AG04449 (cell line): ENCODE data around the gene VIPAS39.

ENCODE experiments used
- CTCF ChIA-PET: fragments of 350-600 bp; formaldehyde crosslinking; extraction: SDS; loops from one replicate; lab custom pipeline; 2021; ENCODE audit warnings: antibody characterized with exemption; lab: Yijun Ruan, JAX
- POLR2A ChIA-PET: fragments of 400-600, 350-600 bp; formaldehyde crosslinking; extraction: SDS; loops from one replicate; lab custom pipeline; 2020; ENCODE audit warnings: antibody characterized with exemption, inconsistent platforms; lab: Yijun Ruan, JAX
- DNase-seq: peaks from one replicate; pipeline ENCODE4 v3.0.0-alpha.2; 2010; ENCODE audit warnings: low read depth, low spot score
- H3K4me3 ChIP-seq: 2 replicates; pipeline ENCODE4 v1.5.1; 2011; ENCODE audit warnings: low read depth, mild to moderate bottlenecking, control low read depth, low read length
- TF ChIP-seq, protein P1 (sequence below): IDR thresholded peaks from one replicate; pipeline ENCODE4 v1.5.1; 2011; ENCODE audit warnings: mild to moderate bottlenecking, moderate library complexity, low read length, control low read depth, inconsistent platforms; ENCODE audit not compliant: insufficient read depth; ENCODE audit errors: missing control alignments

The VIPAS39 gene

DNA sequence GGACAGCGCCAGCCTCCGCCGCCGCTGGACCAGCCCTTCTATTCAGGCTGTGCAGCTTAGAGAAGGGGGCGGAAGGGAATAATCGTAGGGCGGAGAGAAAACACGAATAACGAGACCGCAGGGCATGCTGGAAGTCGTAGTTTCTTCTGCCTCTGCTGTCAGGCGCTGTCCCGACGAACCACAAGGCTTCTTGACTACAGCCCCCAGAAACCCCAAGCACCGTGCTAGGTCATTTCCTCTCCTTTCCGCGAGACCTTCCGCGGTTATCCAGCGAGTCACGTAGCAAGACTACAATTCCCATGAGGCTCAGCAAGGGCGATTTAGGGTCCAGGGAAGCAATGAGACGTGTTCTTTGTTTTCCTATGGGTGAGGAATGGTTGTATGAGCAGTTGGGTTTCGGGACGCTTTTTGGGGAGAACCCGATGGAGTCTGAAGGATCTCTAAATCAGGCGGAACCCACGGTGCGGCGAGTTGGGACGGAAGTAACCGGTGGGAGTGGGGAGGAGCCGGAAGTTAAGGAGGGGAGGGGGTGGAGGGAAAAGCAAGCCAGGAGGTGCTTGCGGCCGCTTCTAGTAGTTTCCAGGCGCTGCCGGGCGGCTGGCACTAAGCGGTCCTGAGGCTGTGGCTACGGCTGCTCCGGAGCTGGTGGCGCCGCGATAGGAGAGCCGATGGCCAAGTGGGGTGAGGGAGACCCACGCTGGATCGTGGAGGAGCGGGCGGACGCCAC, at the start of gene VIPAS39, which contains the start of gene AHSA1:
TSS of gene VIPAS39 (minus strand) at position 80 of the 727 bp plus-strand sequence. CDS start 3,499 bp downstream, outside the sequence.
TSS of gene AHSA1 (plus strand) at position 572 of the 727 bp plus-strand sequence. CDS start at position 669, 97 bp downstream.
- TF ChIP-seq, protein P1, sequence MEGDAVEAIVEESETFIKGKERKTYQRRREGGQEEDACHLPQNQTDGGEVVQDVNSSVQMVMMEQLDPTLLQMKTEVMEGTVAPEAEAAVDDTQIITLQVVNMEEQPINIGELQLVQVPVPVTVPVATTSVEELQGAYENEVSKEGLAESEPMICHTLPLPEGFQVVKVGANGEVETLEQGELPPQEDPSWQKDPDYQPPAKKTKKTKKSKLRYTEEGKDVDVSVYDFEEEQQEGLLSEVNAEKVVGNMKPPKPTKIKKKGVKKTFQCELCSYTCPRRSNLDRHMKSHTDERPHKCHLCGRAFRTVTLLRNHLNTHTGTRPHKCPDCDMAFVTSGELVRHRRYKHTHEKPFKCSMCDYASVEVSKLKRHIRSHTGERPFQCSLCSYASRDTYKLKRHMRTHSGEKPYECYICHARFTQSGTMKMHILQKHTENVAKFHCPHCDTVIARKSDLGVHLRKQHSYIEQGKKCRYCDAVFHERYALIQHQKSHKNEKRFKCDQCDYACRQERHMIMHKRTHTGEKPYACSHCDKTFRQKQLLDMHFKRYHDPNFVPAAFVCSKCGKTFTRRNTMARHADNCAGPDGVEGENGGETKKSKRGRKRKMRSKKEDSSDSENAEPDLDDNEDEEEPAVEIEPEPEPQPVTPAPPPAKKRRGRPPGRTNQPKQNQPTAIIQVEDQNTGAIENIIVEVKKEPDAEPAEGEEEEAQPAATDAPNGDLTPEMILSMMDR: no peak
- POLR2A ChIA-PET: interaction anchor here (0.7 to 1.1 kb wide), 2 partner anchors 10 to 137 kb away, joined by 3 to 6 read pairs; partner anchors contain the start of genes GSTZ1 and POMT2
- CTCF ChIA-PET: interaction anchor here (1.2 to 3.6 kb wide), 6 partner anchors 17 to 249 kb away, joined by 3 to 43 read pairs (median 14); no protein-coding TSS in a partner anchor

GRCh38 chr14:77505031-77505430, 47.6 kb upstream of the VIPAS39 start:
- no peak for DNase-seq
- TF ChIP-seq, protein P1: no peak
- H3K4me3 ChIP-seq: no peak overlapping the region
- ChIA-PET CTCF (no interaction called here), POLR2A (interaction anchor here (0.8 kb wide), 1 partner anchor 25 kb away, joined by 3 read pairs; no protein-coding TSS in a partner anchor)

More for the DNA sequence above, at the start of gene VIPAS39, which contains the start of gene AHSA1:
- H3K4me3 ChIP-seq: peak within 1 kb of the TSS; percentile 98
- DNase-seq: peak; percentile 96

DNA sequence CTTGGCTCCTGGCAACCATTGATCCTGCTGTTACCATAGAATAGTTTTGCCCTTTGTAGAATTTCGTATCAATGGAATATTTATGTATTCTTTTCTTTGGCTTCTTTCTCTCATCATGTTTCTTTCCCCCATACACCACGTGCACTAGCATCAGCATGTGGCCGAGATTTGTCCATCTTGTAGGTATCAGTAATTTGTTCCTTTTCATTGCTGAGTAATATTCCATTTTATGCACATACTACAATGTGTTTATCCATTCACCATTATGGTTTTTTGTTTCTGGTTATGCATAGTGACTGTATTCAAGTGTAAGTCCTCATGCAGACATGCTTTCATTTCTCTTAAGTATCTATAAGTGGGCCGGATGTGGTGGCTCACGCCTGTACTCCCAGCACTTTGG, 45.7 kb upstream of the VIPAS39 start:
- TF ChIP-seq, protein P1: no peak
- POLR2A ChIA-PET: no interaction called here
- no peak overlapping the region for H3K4me3 ChIP-seq
- no peak for DNase-seq
- CTCF ChIA-PET: no interaction called here

- no peak for DNase-seq
- ChIA-PET CTCF (no interaction called here), POLR2A (no interaction called here)
- no peak overlapping the region for H3K4me3 ChIP-seq
- TF ChIP-seq, protein P1: no peak
Observed at GRCh38 chr14:77502109-77502782, 44.8 kb upstream of the VIPAS39 start.

DNA sequence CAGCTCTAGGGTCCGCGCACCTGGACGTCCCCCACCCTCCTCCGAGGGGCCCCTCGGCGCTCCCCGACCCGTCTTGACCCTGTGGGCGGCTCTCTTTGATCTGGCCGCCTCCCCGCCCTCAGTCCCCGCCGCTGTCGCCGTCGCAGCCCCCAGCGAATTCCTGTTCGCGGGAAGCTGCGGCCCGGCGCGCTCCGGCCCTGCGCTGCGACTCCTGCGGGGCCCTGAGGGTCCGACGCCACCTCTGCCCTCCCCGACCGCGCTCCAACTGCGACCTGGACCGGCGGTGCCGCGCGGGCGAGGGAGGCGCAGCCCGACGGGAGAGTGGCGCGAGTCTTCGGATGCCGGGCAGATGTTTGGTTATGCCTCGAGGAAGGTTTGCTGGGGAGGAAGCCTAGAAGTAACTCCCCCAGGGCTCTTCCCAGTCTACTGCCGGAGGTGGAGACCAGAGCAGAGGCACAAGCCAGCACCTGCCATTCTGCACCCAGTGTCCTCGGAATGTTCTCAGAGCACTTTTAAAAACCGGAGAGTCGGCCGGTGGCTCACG, 41.7 kb upstream of the VIPAS39 start:
- ChIA-PET POLR2A (no interaction called here), CTCF (interaction anchor here (0.6 kb wide), 1 partner anchor 212 kb away, joined by 3 read pairs; no protein-coding TSS in a partner anchor)
- DNase-seq: no peak
- TF ChIP-seq, protein P1: no peak
- peak overlapping the region; percentile 54 for H3K4me3 ChIP-seq
